ENCODE results near the gene RANGAP1.

- no peak for TF ChIP-seq CTCF (IDR thresholded peaks at IDR 0.05)
- TF ChIP-seq POLR2A (IDR thresholded peaks at IDR 0.05): no peak
These were observed 28.3 kb downstream of the RANGAP1 start for GRCh38 chr22:41257696-41258095.

Measured in right lobe of liver (tissue), 4 donors.